OCI-M2 (cell line): Measurements from ENCODE around the gene ENPP6.
"Not testable (repeated sequence)": the region's sequence is repeated elsewhere in the genome, so short reads cannot be mapped to it uniquely, and the experiment has no call there.

Source experiments
- DNase-seq: peaks from one replicate; lab custom pipeline; 2025; ENCODE audit not compliant: unreplicated experiment; lab: John Stamatoyannopoulos, UW

ENPP6 gene

DNA sequence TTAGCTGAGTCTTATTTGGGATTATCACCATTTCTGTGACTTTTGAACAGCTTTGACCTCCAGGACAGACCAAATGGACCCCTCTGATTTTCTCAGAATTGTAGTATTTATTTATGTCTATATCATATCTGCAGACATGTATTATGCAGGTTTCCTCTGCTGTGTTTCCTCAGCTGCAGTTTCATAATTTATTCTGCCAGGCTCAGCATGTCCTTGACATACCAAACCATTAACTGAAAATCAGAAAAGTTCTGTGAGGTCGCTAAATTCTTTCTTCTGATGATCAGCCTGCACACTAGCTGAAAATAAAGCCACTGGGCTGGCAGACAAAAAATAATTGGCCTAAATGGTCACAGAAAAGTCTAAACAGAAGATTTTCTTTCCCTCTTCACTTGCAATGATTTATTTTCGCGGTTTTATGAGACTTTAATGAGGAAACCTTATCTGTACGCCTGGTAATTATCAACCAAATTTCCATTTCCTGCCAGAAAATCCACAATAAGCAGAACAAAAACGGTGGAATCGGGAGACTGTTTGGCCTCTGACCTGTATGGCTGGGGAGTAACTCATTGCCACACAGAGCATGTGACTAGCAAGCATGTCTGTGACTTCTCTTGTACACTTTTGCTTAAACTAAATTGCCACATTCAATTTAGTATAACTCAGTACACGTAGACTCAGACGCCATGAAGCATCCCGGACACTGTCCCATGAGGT lies 150.9 kb downstream of the ENPP6 start:
- no peak for DNase-seq

DNA sequence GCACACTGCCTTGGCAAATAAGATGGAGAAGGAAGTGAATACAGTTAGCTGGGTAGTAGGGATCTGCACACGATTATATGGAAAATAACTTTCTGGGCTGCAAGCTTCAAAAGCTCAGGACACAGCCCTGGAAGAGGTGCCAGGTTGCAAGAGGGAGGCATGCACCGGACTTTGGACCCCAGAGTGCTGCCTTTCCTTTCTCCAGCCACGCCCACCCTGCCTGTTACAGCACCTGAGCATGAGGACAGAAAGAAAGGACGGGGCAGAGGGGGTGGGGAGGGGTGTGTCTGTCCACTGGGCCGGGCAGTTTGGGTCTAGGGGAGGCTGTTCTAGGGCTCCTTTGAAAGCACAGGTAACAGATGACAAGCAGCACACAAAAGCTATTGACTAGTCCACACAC lies 152.8 kb downstream of the ENPP6 start:
- no peak for DNase-seq

DNA sequence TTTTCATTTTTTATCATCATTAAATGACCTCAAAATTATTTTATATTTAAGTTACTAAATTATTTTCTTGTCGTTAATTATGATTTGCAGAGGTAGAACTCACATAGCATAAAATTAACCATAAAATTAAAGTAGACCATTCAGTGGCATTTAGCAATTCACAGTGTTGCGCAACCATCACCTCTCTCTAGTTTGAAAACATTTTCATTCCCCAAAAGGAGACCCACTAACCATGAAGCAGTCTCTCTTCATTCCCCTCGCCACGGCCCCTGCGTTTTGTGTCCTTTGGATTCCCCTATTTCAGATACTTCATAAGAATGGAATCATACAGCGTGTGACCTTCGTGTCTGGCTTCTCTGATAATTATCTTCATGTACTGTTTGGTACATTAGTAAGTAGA lies 154.9 kb downstream of the ENPP6 start:
- no peak for DNase-seq

DNA sequence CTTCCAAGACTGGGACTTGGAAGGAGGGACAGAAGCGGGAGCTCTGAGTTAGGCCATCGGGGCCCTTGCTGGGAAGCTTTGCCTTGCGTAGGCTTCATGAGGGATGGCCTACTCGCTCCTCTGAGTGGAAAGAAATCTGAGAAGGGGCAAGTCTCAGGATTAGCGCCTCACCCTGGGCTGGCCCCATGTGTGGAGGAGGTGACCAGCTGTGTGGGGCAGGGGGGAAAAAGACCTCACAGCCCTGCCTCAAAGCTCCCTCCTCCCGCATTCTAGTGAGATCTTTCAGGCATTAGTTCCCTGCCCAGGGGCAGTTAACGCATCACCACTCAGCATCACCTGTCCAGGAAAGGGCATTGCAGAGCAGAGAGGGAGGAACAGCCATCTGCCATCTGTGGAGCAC lies 156.1 kb downstream of the ENPP6 start:
- DNase-seq, result no peak

DNA sequence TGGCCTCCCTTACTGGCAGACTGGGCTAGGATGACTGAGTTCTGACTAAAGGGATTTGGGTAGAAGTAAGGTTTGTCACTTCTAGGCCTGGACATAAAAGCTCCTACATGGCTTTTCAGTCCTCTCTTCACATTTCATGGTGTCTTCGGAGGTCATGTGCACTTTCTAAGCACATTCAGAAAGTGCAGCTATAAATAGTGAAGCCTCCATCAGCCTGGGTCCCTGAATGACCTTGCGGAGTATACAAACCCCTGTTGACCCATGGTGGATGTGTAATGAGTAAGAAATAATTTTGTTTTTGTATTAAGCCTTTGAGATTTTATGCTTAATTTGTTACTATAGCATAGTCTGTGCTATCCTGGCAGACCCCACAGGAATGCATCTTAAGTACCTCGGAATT lies 158.6 kb downstream of the ENPP6 start:
- no peak for DNase-seq

DNA sequence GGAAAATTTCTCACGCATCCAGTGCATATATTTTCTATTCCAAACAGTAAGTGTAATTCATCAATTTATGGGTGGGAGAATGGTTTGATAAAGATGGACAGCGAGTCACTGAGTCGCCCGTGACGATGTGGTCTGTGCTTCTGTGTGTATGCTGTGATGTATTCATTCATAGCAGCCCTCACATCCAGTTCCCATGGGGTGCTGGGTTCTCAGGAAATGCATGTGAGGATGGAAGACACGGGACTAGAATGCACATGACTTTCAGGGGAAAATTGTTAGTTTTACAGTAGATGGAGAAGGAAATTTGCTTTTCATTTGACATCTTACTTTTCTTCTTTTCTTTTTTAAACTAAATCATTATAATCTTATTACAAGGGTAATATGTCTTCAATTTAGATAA lies 159.6 kb downstream of the ENPP6 start:
- DNase-seq, result no peak

DNA sequence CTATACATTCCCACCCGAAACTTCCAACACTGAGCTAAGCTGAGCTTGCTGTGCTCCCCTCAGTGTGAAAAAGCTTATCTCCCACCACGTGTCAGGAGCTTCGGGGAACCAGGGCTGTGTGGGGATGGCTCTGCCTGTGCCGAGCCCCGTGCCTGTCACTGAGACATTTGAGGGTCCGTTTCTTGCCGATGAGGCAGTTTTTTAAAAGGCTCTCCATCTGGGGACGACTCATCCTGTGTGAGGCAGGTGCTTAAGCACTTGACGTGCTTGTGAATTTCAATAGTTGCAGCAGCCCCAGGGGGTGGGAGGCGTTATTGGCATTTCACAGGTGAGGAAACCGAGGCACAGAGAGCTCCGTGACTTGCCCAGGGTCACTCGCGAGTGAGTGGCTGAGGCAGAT lies 160.8 kb downstream of the ENPP6 start:
- no peak for DNase-seq

DNA sequence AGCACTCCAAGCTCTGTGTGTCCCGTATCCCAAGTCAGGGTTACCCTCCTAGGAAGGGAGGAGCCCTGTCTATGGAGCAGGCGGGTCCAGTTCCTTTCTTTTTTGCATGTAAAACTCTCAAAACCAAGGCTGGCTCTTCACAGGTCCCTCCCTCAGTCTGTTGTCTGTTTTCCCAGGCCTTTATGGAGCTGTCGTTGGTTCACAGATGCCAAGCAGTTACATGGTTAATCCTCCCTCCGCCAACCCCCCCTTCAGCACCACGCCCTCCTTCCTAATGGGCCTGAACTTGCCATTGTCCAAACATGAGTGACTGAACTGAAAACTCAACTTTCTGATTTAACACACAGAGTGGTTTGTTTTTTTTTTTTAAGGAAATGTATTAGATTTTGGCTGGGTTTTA lies 164.2 kb downstream of the ENPP6 start:
- DNase-seq, result no peak

DNA sequence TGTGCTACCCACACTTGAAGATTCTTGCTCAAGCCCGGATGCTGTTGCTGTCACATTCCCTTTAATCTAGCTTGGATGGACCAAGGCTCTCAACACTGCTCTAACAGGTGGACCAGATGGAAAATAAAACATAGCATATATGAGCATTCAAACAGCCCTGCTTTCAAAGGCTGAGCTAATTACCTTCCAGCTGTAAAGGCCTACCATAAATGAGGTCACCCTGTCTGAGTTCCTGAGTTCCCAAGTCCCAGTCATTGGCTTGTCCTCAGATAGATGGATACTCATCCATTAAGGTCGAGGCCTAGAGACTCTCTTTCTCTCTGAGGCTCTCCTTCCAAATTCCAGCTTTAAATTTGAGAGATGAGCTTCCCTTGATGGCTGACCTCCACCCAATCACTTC lies 165.1 kb downstream of the ENPP6 start:
- DNase-seq, result no peak

DNA sequence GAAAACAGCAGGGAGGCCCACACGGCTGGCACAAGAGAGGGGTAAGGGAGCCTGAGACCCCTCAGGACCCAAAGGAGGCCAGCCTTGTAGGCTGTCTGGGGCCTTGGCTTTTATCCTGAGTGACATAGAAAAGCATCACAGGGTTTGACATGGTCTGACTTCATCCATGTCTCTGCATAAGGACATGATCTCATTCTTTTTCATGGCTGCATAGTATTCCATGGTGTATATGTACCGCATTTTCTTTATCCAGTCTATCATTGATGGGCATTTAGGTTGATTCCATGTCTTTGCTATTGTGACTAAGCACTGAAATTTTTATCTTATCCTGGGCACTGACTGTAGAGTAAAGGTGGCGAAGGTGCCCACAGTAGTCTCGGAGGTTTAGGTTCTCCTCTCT lies 166.4 kb downstream of the ENPP6 start:
- DNase-seq, result not testable (repeated sequence)

DNA sequence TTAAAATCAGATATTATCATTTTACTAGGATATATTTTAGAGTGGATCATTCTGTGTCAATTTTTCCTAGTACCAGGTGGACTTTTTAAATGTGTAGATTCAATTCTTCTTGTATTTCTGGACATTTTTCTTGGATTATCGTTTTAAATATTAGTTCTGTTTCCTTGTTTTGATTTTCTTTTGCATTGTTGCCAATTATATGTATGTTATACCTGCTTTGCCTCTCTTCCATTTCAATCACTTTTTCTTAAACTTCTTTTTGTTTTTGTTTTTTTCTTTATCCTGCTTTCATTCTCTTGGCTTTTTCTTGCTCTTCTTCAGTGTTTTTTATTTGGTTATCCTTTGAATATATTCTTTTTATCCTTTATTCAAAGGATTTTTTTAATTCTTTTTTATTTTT lies 171.5 kb downstream of the ENPP6 start:
- no peak for DNase-seq

DNA sequence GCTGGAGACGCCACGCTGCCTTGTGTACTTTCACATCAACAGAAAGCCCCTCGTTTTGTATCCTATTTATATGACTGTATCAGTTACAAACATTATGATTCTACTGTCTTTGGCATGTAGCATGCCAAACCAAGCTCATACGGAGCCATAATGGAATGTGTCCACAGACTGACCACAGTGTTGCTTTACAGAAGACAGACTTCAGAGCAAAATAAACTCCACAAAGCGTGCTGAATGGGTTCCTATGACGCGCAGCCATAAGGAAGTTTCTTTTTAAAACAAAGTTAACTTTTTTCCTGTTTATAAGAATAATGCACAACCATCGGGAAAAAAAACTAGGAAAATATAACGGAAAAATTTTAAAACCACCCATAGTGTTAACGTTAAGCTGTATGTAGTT lies 176.5 kb downstream of the ENPP6 start:
- DNase-seq, result no peak

DNA sequence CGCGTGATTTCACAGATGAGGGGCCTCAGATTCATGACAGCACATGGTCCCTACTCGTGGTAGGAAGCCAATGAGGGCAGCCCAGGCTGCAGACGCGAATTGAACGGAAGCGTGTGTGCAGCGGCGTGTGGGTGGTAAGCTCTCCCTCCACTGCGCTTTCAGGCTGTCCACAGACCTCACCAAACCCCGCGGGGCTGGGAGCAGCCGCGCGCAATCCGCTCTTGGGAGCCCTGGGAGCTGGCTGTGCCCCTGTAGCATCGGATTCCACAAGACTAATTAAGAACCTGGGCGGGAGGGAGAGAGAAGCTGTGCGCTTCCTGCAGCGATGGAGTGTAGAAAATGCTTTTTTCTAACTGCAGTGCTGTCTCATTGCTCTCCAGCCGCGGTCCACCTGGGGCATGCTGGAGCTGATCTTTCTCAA lies 177.7 kb downstream of the ENPP6 start:
- DNase-seq, result no peak
